HL-60 (cell line): ENCODE data around the gene SMIM21.

Experiments
- DNase-seq, 2 experiments: peaks; one replicate each; pipeline ENCODE4 v3.0.0-alpha.2; 2010 to 2020; ENCODE audit warnings: low read depth in 1 of 2, low spot score in 1 of 2
- H3K27ac ChIP-seq: fragments of 250-450 bp; sonication (Bioruptor Pico); replicated peaks from 2 replicates; pipeline ENCODE4 v1.5.1; 2020; ENCODE audit warnings: mild to moderate bottlenecking, moderate library complexity
- H3K27me3 ChIP-seq: fragments of 250-450 bp; sonication (Bioruptor Pico); 2 replicates; pipeline ENCODE4 v1.5.1; 2021; ENCODE audit warnings: mild to moderate bottlenecking, moderate library complexity; ENCODE audit not compliant: insufficient read depth, poor library complexity, severe bottlenecking
- H3K4me3 ChIP-seq: replicated peaks from 2 replicates; pipeline ENCODE4 v1.5.1; 2011; ENCODE audit warnings: mild to moderate bottlenecking, control low read depth, low read length; ENCODE audit not compliant: insufficient read depth
- CTCF ChIP-seq: IDR thresholded peaks from one replicate; pipeline ENCODE4 v1.5.1; 2011; ENCODE audit warnings: low read length, control low read depth, inconsistent platforms; ENCODE audit not compliant: insufficient read depth
- GABPA ChIP-seq: IDR thresholded peaks from 2 replicates; pipeline ENCODE4 v1.6.1; 2012; ENCODE audit warnings: low read depth
- POLR2AphosphoS5 ChIP-seq: IDR thresholded peaks from 2 replicates; pipeline ENCODE4 v1.6.1; 2012; ENCODE audit warnings: low read depth
- SPI1 ChIP-seq: IDR thresholded peaks from 2 replicates; pipeline ENCODE4 v1.6.1; 2012; ENCODE audit warnings: low read depth, mild to moderate bottlenecking, borderline replicate concordance
- TF ChIP-seq, protein P1 (sequence below): IDR thresholded peaks from 2 replicates; pipeline ENCODE4 v1.6.1; 2012; ENCODE audit warnings: low read depth; ENCODE audit not compliant: insufficient replicate concordance

The SMIM21 gene

GRCh38 chr18:75384144-75384543 lies 43.4 kb downstream of the SMIM21 start:
- DNase-seq = no peak
- H3K27me3 ChIP-seq = peaks cover 3% of the 10 kb centered on the region
- H3K27ac ChIP-seq = no peak overlapping the region
- TF ChIP-seq POLR2AphosphoS5 = no peak
- no peak for TF ChIP-seq CTCF
- TF ChIP-seq SPI1 = no peak
- TF ChIP-seq, protein P1, sequence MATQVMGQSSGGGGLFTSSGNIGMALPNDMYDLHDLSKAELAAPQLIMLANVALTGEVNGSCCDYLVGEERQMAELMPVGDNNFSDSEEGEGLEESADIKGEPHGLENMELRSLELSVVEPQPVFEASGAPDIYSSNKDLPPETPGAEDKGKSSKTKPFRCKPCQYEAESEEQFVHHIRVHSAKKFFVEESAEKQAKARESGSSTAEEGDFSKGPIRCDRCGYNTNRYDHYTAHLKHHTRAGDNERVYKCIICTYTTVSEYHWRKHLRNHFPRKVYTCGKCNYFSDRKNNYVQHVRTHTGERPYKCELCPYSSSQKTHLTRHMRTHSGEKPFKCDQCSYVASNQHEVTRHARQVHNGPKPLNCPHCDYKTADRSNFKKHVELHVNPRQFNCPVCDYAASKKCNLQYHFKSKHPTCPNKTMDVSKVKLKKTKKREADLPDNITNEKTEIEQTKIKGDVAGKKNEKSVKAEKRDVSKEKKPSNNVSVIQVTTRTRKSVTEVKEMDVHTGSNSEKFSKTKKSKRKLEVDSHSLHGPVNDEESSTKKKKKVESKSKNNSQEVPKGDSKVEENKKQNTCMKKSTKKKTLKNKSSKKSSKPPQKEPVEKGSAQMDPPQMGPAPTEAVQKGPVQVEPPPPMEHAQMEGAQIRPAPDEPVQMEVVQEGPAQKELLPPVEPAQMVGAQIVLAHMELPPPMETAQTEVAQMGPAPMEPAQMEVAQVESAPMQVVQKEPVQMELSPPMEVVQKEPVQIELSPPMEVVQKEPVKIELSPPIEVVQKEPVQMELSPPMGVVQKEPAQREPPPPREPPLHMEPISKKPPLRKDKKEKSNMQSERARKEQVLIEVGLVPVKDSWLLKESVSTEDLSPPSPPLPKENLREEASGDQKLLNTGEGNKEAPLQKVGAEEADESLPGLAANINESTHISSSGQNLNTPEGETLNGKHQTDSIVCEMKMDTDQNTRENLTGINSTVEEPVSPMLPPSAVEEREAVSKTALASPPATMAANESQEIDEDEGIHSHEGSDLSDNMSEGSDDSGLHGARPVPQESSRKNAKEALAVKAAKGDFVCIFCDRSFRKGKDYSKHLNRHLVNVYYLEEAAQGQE = no peak
- no peak for TF ChIP-seq GABPA
- no peak overlapping the region for H3K4me3 ChIP-seq

DNA sequence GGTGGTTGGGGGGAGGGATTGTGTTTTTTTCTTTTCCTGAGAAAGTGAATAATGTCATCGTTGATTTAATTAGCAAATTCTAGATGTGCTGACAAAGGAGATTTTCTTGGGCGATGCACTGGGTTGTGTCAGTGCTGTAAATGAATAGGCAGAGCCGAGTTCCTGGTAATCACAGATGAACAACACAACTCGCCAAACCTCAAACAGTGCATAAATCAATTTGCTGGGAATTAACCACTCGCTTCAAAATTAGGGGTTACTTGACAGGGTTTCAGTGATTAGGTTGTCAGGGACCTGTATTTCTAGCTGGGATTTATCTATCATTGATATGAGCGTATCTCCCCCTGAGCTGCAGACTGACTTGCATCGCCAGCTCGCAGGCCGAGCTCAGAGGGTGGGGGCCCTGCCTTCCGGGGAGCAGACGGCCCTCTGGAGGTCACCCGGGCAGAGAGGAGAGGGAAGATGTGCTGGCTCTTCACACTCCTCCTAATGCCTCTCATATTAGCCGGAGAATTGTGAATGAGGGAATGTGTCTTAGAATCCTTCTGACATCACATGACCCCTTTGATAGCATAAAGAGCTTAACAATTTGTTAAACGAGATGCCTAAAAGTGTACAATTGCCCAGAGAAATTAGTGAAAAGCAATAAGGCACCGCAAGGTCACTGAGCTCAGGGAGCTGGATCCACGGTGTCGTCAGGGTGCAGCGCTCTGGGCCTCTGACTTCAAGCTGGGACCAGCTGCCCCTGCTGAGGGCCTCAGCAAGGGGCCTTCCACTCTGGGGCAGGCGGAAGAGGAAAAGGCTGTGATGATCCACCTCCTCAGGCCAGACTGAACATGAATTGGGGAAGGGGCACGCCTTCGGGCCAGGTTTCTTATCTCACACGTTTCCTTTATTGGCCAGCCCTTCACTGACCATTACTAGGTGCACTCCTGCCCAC lies 48.9 kb downstream of the SMIM21 start:
- no peak for DNase-seq

DNA sequence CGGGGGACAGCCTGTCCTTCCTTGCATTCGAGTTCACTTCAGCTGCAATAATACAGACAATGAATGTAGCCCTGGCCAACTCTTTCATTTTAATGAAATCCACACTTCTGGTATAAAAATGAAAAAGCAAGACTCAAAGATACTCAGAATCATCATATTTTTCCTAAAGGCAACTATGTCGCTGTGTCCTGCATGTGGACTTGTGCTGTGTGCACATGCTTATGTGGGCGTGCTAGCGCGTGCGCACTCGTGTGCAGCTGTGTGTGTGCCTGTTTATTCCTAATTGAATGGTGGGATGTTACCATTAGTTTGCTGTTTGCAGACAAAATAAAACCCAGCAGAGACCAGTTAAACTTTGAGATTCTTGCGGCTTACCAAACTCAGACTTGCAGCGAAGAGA lies 49.6 kb downstream of the SMIM21 start:
- H3K27me3 ChIP-seq = no peaks in the 10 kb centered on the region
- H3K27ac ChIP-seq = no peak overlapping the region
- no peak for DNase-seq
- H3K4me3 ChIP-seq = no peak overlapping the region
- TF ChIP-seq, protein P1 = no peak
- TF ChIP-seq POLR2AphosphoS5 (no peak), SPI1 (no peak), GABPA (no peak), CTCF (no peak)

More for the DNA sequence above, 48.9 kb downstream of the SMIM21 start:
- Histone ChIP-seq H3K27ac (no peak overlapping the region), H3K27me3 (no peaks in the 10 kb centered on the region), H3K4me3 (no peak overlapping the region)
- no peak for TF ChIP-seq GABPA
- TF ChIP-seq, protein P1 = no peak
- TF ChIP-seq POLR2AphosphoS5 = no peak
- no peak for TF ChIP-seq SPI1
- TF ChIP-seq CTCF = no peak
